CD14-positive monocyte (primary cell): ENCODE data around the gene CPB1. TPM values are rescaled to one million over a fixed set of nuclear protein-coding genes. Genes with fewer than 3 reads are reported as not detected.

Experiments used
- DNase-seq, 3 donors: peaks; one replicate each; pipeline ENCODE4 v3.0.0-alpha.2; 2011 to 2022
- H2AFZ ChIP-seq: 2 replicates; pipeline ENCODE4 v1.6.0; 2012; ENCODE audit warnings: mild to moderate bottlenecking, low read depth, low read length, inconsistent platforms; ENCODE audit not compliant: insufficient read depth, poor library complexity, severe bottlenecking
- H3K27ac ChIP-seq, 2 donors: 1 replicate in 1 of 2; 2 replicates in 1 of 2; pipeline ENCODE4 v1.5.1; 2012 to 2013; ENCODE audit warnings: low read length in 2 of 2, control low read depth in 1 of 2, inconsistent platforms in 1 of 2, low read depth in 1 of 2, mild to moderate bottlenecking in 1 of 2
- H3K27me3 ChIP-seq, 2 donors: one replicate each; pipeline versions ENCODE4 v1.6.0 to v1.6.1; 2011 to 2013; ENCODE audit warnings: low read length in 2 of 2; ENCODE audit not compliant: control insufficient read depth in 2 of 2, insufficient read depth in 2 of 2
- H3K36me3 ChIP-seq, 2 donors: replicated peaks in 1 of 2; 1 replicate in 1 of 2; 2 replicates in 1 of 2; pipeline versions ENCODE4 v1.5.1 to v1.6.1; 2012 to 2013; ENCODE audit warnings: low read length in 2 of 2, control low read depth in 1 of 2, inconsistent platforms in 1 of 2, mild to moderate bottlenecking in 1 of 2; ENCODE audit not compliant: insufficient read depth in 2 of 2, control insufficient read depth in 1 of 2
- H3K4me1 ChIP-seq, 2 donors: 1 replicate in 1 of 2; 2 replicates in 1 of 2; pipeline versions ENCODE4 v1.5.1 to v1.6.1; 2012 to 2013; ENCODE audit warnings: low read length in 2 of 2, control low read depth in 1 of 2, inconsistent platforms in 1 of 2, mild to moderate bottlenecking in 1 of 2, moderate library complexity in 1 of 2; ENCODE audit not compliant: insufficient read depth in 2 of 2, control insufficient read depth in 1 of 2
- H3K4me2 ChIP-seq: replicated peaks from 2 replicates; pipeline ENCODE3; 2012; ENCODE audit warnings: low read length, moderate library complexity, mild to moderate bottlenecking; ENCODE audit not compliant: poor library complexity, severe bottlenecking; ENCODE audit errors: extremely low read depth
- H3K4me3 ChIP-seq, 3 experiments: fragments of 200-600 bp in 1 of 3; sonication (generic) in 1 of 3; replicated peaks in 1 of 3; 1 replicate in 2 of 3; 2 replicates in 1 of 3; pipeline ENCODE4 v1.5.1; 2011 to 2013; ENCODE audit warnings: low read length in 3 of 3, mild to moderate bottlenecking in 3 of 3, control low read depth in 2 of 3, low read depth in 2 of 3, inconsistent platforms in 1 of 3, moderate library complexity in 1 of 3
- H3K79me2 ChIP-seq: 2 replicates; pipeline ENCODE4 v1.6.0; 2012; ENCODE audit warnings: mild to moderate bottlenecking, control low read depth, inconsistent platforms, low read length, moderate library complexity; ENCODE audit not compliant: insufficient read depth
- H3K9ac ChIP-seq: 2 replicates; pipeline ENCODE4 v1.6.0; 2017; ENCODE audit warnings: low read length, mild to moderate bottlenecking; ENCODE audit not compliant: insufficient read depth, poor library complexity, severe bottlenecking
- H3K9me3 ChIP-seq, 2 donors: replicated peaks in 1 of 2; 1 replicate in 1 of 2; 2 replicates in 1 of 2; pipeline versions ENCODE4 v1.5.1 to v1.6.1; 2012 to 2013; ENCODE audit warnings: low read length in 2 of 2, control low read depth in 1 of 2; ENCODE audit not compliant: control insufficient read depth in 1 of 2, insufficient read depth in 1 of 2
- H4K20me1 ChIP-seq: 2 replicates; pipeline ENCODE4 v1.6.0; 2012; ENCODE audit warnings: mild to moderate bottlenecking, low read length, control low read depth, moderate library complexity; ENCODE audit not compliant: insufficient read depth
- H3K27ac Mint-ChIP-seq, 7 donors: one replicate each; pipeline ENCODE4 v1.8.0; 2020; ENCODE audit warnings: mild to moderate bottlenecking in 7 of 7, mixed read lengths in 7 of 7, moderate library complexity in 6 of 7, inconsistent platforms in 2 of 7
- H3K27me3 Mint-ChIP-seq, 3 donors: one replicate each; pipeline ENCODE4 v1.8.0; 2021 to 2022; ENCODE audit warnings: low read depth in 3 of 3, mild to moderate bottlenecking in 3 of 3, mixed read lengths in 3 of 3, moderate library complexity in 3 of 3, inconsistent platforms in 1 of 3
- H3K36me3 Mint-ChIP-seq, 2 donors: one replicate each; pipeline ENCODE4 v1.8.0; 2020; ENCODE audit warnings: mixed read lengths in 2 of 2, inconsistent platforms in 1 of 2, mild to moderate bottlenecking in 1 of 2
- H3K4me1 Mint-ChIP-seq: one replicate; pipeline ENCODE4 v1.8.0; 2020; ENCODE audit warnings: mild to moderate bottlenecking, mixed read lengths
- H3K4me3 Mint-ChIP-seq, 2 donors: one replicate each; pipeline ENCODE4 v1.8.0; 2020; ENCODE audit warnings: mild to moderate bottlenecking in 2 of 2, mixed read lengths in 2 of 2, moderate library complexity in 1 of 2
- H3K9me3 Mint-ChIP-seq, 7 donors: one replicate each; pipeline ENCODE4 v1.8.0; 2020 to 2022; ENCODE audit warnings: mixed read lengths in 7 of 7, mild to moderate bottlenecking in 6 of 7, moderate library complexity in 6 of 7, inconsistent platforms in 2 of 7
- WGBS: methylation state at CpG from one replicate; pipeline ENCODE4 v1.1.5; 2013; ENCODE audit warnings: missing lambda C conversion rate; ENCODE audit not compliant: insufficient coverage; 5-methylcytosine and 5-hydroxymethylcytosine counted together
- intact Hi-C, 2 donors: fragments of 100-400 bp; cut with micrococcal nuclease; formaldehyde crosslinking; loops; one replicate each; pipeline versions ENCODE4 v1.15.0 to v1.15.1; 2023
- polyA plus RNA-seq, 3 donors: library from polyadenylated mRNA; depleted of rRNA in 1 of 3; unstranded in 2 of 3; stranded (reverse) in 1 of 3; fragments of 300-500 nt in 2 of 3; fragments of >200 nt in 1 of 3; fragmentation: Illumina TruSeq in 2 of 3; gene quantifications; 1 replicate in 2 of 3; 2 replicates in 1 of 3; pipeline ENCODE4 v1.2.3, GENCODE V29; 2012 to 2021
- TF ChIP-seq, protein P1 (sequence below): fragments of 200-600 bp; IDR thresholded peaks from one replicate; pipeline ENCODE4 v1.8.0; 2022; ENCODE audit warnings: antibody characterized with exemption, mild to moderate bottlenecking

CPB1 gene
- polyA plus RNA-seq, 3 donors: not detected

DNA sequence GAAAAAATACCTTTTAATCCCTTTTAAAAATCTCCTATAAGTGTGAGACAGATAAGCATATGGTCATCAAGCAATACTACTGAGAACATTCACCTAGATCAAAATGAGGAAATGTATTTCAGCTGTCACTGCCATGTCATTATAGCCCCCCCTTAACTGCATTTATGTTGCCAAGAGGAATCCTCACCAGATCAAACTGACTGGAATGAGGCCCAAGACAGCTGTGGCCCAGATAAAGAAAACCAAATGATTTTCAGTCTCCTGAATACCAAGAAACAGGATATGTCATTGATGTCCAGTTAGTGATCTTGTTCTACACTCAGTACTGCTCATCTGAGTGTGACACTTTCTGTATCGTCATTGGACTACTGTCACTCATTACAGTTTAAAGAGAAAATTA lies 35.1 kb upstream of the CPB1 start:
- TF ChIP-seq, protein P1, sequence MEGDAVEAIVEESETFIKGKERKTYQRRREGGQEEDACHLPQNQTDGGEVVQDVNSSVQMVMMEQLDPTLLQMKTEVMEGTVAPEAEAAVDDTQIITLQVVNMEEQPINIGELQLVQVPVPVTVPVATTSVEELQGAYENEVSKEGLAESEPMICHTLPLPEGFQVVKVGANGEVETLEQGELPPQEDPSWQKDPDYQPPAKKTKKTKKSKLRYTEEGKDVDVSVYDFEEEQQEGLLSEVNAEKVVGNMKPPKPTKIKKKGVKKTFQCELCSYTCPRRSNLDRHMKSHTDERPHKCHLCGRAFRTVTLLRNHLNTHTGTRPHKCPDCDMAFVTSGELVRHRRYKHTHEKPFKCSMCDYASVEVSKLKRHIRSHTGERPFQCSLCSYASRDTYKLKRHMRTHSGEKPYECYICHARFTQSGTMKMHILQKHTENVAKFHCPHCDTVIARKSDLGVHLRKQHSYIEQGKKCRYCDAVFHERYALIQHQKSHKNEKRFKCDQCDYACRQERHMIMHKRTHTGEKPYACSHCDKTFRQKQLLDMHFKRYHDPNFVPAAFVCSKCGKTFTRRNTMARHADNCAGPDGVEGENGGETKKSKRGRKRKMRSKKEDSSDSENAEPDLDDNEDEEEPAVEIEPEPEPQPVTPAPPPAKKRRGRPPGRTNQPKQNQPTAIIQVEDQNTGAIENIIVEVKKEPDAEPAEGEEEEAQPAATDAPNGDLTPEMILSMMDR: no peak
- Histone ChIP-seq H3K36me3 (no peaks in the 10 kb centered on the region), H3K27ac (no peak overlapping the region), H2AFZ (no peak overlapping the region), H4K20me1 (no peaks in the 10 kb centered on the region), H3K9me3 (no peaks in the 10 kb centered on the region), H3K4me1 (no peaks in the 10 kb centered on the region), H3K4me3 (no peak overlapping the region), H3K79me2 (no peaks in the 10 kb centered on the region), H3K9ac (no peak overlapping the region), H3K4me2 (no peak overlapping the region), H3K27me3 (no peaks in the 10 kb centered on the region)
- peaks cover 0 to 6% (median 1%) of the 10 kb centered on the region in 3 donors for H3K27me3 Mint-ChIP-seq
- no peaks in the 10 kb centered on the region for H3K4me1 Mint-ChIP-seq
- DNase-seq: no peak
- H3K9me3 Mint-ChIP-seq: no peaks in the 10 kb centered on the region
- H3K36me3 Mint-ChIP-seq: no peaks in the 10 kb centered on the region
- H3K27ac Mint-ChIP-seq: no peak overlapping the region
- no CpG with 5 or more reads among the region's 1 CpG for WGBS
- intact Hi-C loops: no loop called here
- H3K4me3 Mint-ChIP-seq: no peak overlapping the region

DNA sequence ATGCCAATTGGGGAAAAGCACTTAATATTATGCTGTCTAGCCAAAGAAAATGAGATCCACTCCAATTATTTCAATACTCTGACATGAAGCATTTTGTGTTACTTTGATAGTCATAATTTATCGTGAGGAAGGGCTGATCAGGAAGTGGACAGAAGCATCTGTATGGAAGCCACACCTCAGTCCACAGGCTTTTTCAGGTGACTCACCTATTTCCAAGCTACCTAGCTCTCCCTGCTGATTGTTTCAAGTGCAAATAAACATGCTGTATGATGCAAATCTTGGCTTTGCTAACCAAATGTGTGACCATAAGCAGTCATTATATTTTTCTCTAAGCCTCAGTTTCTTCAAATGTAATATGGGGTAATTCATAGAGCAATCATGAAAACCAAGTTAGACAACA lies 30.8 kb upstream of the CPB1 start:
- no peak for DNase-seq
- no peak overlapping the region for H3K4me3 ChIP-seq
- no peak overlapping the region for H3K9ac ChIP-seq
- H3K9me3 ChIP-seq: no peaks in the 10 kb centered on the region
- H3K4me1 ChIP-seq: no peaks in the 10 kb centered on the region
- Mint-ChIP-seq H3K4me1 (no peaks in the 10 kb centered on the region), H3K27me3 (peaks cover 0 to 4% (median 1%) of the 10 kb centered on the region in 3 donors), H3K27ac (no peak overlapping the region), H3K4me3 (no peak overlapping the region), H3K9me3 (peaks cover 0 to 4% (median 2%) of the 10 kb centered on the region in 7 donors), H3K36me3 (no peaks in the 10 kb centered on the region)
- H3K79me2 ChIP-seq: no peaks in the 10 kb centered on the region
- H3K4me2 ChIP-seq: no peak overlapping the region
- H3K27ac ChIP-seq: no peak overlapping the region
- TF ChIP-seq, protein P1: no peak
- no peaks in the 10 kb centered on the region for H3K27me3 ChIP-seq
- no CpG with 5 or more reads among the region's 1 CpG for WGBS
- intact Hi-C loops: no loop called here
- no peaks in the 10 kb centered on the region for H4K20me1 ChIP-seq
- no peak overlapping the region for H2AFZ ChIP-seq
- no peaks in the 10 kb centered on the region for H3K36me3 ChIP-seq
